ENCODE data around the gene WDR43.

DNA sequence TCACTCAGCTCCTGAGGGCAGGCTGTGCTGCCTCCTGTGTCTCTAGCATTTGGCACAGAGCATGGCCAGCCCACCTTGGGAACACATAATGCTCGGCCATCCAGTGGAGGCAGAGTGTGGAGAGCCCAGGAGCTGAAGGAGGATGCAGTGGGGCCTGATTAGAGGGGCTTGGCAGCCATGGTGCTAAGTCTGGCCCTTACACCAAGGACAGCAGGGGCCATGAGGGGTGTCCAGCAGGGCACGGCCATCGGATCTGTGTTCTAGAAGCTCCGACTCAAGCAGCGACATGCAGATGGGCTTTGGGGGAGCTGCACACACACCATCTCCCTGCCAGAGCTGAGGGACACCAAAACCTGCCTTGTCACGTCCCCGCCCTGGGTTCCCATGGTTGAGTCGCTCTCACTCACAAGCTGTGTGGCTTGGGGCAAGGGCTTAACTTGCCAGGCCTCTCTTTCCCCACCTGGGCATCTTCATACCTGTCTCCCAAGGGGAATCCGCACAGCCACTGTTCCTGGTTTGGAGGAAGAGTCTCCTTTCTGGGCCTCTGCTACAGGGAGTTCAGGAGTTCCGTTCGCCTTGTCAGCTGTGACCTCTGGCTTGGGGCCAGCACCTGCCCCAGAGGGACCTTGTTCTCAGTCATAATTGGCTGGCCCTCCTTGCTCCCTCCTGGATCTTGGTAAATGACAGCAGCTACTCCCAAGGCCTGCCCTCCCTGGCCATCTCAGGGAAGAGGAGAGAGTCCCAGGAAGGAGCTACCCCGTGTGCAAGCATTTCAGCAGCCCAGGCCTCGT lies 85.3 kb downstream of the WDR43 start:
- no peak for TF ChIP-seq EP300 (IDR thresholded peaks at IDR 0.05)
- TF ChIP-seq, protein P1, sequence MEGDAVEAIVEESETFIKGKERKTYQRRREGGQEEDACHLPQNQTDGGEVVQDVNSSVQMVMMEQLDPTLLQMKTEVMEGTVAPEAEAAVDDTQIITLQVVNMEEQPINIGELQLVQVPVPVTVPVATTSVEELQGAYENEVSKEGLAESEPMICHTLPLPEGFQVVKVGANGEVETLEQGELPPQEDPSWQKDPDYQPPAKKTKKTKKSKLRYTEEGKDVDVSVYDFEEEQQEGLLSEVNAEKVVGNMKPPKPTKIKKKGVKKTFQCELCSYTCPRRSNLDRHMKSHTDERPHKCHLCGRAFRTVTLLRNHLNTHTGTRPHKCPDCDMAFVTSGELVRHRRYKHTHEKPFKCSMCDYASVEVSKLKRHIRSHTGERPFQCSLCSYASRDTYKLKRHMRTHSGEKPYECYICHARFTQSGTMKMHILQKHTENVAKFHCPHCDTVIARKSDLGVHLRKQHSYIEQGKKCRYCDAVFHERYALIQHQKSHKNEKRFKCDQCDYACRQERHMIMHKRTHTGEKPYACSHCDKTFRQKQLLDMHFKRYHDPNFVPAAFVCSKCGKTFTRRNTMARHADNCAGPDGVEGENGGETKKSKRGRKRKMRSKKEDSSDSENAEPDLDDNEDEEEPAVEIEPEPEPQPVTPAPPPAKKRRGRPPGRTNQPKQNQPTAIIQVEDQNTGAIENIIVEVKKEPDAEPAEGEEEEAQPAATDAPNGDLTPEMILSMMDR (IDR thresholded peaks at IDR 0.05), result no peak
- no peak for TF ChIP-seq POLR2AphosphoS5 (IDR thresholded peaks at IDR 0.05)
- no peak for TF ChIP-seq POLR2A (IDR thresholded peaks at IDR 0.05)

Measured in stomach (tissue), 4 donors.